ENCODE results near the gene HEPN1.

DNA sequence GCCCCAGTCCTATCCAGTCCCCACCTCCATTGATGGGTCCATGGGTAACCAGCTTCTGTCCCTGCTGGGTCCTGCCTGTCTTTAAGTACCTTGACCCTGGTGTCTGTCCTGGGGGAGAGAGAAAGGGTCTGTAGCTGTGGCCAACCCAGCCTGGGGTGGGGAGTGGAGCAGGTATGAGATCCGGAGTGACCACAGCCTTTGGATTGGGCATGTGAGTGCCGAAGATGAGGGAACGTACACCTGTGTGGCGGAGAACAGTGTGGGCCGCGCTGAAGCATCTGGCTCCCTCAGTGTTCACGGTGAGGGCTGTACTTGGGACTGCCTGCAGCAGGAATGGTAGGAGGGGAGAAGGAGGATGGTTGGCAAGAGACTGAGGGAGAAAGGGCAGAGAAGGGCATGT lies 48.6 kb upstream of the HEPN1 start:
- TF ChIP-seq RAD21 (IDR thresholded peaks at IDR 0.05; ENCODE audit: low read depth) = no peak
- no peak for TF ChIP-seq EP300 (IDR thresholded peaks at IDR 0.05; ENCODE audit: borderline replicate concordance)
- TF ChIP-seq, protein P1, sequence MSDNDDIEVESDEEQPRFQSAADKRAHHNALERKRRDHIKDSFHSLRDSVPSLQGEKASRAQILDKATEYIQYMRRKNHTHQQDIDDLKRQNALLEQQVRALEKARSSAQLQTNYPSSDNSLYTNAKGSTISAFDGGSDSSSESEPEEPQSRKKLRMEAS (IDR thresholded peaks at IDR 0.05) = no peak
- no peak for TF ChIP-seq EGR1 (IDR thresholded peaks at IDR 0.05)
- no peak for TF ChIP-seq CEBPB (IDR thresholded peaks at IDR 0.05)
- TF ChIP-seq, protein P2, sequence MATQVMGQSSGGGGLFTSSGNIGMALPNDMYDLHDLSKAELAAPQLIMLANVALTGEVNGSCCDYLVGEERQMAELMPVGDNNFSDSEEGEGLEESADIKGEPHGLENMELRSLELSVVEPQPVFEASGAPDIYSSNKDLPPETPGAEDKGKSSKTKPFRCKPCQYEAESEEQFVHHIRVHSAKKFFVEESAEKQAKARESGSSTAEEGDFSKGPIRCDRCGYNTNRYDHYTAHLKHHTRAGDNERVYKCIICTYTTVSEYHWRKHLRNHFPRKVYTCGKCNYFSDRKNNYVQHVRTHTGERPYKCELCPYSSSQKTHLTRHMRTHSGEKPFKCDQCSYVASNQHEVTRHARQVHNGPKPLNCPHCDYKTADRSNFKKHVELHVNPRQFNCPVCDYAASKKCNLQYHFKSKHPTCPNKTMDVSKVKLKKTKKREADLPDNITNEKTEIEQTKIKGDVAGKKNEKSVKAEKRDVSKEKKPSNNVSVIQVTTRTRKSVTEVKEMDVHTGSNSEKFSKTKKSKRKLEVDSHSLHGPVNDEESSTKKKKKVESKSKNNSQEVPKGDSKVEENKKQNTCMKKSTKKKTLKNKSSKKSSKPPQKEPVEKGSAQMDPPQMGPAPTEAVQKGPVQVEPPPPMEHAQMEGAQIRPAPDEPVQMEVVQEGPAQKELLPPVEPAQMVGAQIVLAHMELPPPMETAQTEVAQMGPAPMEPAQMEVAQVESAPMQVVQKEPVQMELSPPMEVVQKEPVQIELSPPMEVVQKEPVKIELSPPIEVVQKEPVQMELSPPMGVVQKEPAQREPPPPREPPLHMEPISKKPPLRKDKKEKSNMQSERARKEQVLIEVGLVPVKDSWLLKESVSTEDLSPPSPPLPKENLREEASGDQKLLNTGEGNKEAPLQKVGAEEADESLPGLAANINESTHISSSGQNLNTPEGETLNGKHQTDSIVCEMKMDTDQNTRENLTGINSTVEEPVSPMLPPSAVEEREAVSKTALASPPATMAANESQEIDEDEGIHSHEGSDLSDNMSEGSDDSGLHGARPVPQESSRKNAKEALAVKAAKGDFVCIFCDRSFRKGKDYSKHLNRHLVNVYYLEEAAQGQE (IDR thresholded peaks at IDR 0.05; ENCODE audit: low read depth) = no peak
- TF ChIP-seq YY1 (IDR thresholded peaks at IDR 0.05; ENCODE audit: low read depth) = no peak
